Left forelimb (tissue), 1 donor: ENCODE measurements around the gene TEX44.

Experiments
- DNase-seq: peaks from one replicate; pipeline ENCODE4 v3.0.0-alpha.2; 2018; ENCODE audit warnings: low spot score

TEX44 gene

DNA sequence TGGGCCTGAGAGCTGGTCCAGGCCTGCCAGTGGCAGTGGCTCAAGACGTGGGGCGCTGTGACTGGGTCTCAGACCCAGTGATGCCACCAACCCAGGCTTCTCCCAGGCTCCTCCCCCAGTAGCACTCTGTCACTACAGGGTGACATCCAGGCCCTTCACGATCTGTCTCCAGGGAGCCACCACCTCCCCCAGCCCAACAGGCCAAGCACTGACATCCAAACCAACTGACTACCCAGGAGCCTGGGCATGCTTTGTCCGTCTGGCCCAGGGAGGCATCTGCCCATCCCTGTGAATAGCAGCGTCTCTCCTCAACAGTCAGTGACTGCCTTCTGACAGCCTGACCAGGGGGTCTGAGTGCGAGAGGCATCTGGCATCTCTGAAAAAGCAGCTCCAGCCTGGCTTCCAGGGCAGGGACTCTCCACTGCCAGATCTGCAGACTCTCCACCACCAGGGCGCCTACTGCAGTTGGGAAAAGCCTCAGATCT lies 13.0 kb downstream of the TEX44 start:
- peak; percentile 69 for DNase-seq

DNA sequence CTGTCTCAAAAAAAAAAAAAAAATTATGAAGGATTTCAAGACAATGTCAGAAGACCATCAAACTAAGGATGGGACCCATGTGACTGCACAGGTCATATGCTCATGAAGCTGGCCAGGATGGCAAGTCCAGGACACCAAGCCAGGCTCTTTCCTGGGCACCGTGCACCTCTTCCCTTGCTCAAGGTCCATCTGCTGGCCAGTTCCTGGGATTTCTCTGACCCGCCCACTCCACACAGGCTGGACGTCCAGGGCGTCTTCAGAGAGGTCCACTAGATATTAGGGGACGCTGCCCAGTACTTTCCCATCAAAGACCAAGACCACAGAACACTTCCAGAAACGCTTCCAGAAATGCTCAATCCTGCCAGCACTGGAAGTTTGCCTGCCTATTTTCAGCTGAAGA lies 14.3 kb downstream of the TEX44 start:
- no peak for DNase-seq

DNA sequence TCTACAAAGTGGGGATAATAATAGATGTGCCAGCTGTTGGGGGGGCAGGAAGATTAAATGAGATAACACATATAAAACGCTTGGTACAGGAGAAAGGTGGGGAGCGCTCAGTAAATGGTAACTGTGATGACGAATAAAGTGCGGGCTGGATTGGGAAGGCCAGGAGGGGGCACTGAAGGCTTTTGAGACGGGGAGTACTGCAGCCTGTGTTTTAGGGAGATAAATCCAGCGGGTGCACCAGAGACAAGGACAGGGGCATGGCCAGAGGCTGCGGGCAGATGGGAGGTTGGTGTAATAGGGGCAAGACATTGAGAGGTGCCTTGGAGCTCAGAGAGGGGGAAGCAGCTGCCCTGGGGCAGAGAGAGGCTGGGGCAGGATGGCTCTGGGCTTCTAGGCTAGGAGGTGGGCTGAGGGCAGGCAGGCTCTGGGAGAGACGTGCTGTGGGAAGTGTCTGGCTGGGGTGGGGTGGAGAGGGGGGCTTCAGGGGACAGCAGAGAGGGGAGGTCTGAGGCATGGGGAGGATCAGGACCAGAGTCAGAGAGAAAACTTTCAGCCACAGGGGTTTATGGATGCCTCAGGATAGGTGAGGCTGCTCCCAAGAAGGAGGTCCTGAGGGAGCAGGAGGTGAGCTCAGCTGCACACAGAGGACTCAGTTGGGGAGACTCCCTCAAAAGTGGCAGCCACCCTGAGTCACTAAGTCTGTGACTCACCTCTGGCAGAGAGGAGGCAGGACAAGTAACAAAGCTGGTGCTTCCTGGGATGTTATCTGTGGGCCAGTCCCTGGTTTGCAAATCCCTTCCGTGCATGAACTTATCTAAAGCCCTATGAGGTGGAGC lies 18.8 kb downstream of the TEX44 start:
- no peak for DNase-seq

GRCh38 chr2:231612109-231612455 lies 19.4 kb downstream of the TEX44 start:
- no peak for DNase-seq

GRCh38 chr2:231612456-231613330 lies 20.0 kb downstream of the TEX44 start:
- peak; percentile 94 for DNase-seq

DNA sequence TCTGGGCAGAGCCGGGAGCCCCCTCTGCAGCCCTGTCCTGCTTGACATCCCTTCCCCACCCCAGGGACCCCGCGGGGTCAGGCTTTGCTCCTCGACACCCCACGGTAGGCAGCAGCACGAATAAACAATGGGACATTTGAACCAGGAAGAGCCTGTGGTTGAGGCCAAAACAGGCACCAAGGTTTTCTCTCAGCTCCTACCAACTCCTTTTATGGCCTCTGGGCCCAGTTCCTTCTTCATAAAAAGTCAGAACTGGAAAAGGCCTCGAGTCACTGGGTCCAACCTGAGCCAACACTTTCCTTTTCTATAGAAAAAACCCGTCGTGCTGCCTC lies 20.6 kb downstream of the TEX44 start:
- no peak for DNase-seq

DNA sequence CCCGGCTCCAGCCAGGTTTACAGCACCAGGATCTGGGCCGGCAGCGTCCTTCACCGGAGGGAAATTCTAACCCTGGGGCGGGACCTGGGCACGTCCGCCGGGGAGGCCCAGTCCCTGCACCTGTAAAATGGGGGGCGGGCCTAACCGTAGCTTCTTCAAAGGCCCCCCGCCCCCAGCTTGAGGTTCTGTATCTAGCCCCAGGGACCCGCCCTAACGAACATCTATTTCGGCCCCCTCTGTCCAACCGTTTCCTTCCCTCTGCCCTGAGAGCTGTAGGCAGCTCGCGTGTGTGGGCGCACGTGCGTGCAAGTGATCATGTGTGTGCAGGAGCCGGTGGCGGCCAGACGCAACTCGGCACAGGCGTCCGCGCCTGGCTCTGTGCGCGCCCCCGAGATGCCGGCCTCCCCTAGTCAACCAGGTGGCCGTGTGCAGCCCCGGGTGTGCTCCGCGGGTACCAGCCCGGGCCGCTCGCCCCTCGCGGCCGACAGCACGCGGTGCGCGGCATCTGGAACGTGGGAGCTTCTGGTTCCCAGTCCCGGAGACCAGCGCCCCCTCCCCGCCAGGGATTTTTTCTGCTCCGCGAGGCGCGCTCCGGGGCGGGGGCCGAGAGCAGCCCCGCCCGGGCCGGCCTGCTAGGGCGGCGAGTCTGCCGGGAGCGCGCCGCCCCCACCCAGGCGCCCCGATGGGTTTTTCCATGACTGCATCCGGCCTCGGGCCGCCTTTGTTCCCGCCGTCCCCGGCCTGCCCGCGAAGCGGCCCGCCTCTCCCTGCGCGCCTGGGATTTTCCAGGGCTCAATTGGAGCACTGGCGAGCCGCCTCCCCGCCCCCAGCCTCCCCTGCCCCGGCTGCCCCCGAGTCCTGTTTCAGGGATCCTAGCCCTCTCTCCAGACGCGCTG lies 21.2 kb downstream of the TEX44 start:
- DNase-seq, result peak; percentile 92

DNA sequence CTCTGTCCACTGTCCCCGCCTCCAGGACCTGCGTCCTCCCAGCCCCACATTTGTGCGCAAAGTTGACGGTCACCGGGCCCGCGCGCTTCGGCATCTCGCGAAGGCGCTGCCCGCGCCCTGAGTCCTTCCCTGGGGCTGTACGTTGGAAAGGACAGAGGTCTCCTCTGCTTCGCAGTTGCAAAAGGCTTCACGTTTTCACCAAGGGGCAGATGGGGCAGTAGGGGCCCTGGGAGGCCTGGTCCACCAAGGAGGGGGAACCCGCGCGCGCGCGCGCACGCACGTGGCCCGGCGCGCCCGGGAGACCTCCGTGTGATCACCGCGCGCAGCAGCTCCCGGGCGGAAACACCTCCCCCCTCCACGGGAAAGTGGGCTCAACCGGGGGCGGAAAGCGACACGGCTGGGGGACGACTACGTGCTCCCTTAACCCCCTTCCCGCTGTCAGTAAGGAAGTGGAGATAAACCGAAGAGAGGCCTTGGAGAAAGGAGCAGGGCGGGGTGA lies 21.9 kb downstream of the TEX44 start:
- no peak for DNase-seq

- DNase-seq, result peak; percentile 75
Measured at GRCh38 chr2:231615058-231615671, 22.5 kb downstream of the TEX44 start.

DNA sequence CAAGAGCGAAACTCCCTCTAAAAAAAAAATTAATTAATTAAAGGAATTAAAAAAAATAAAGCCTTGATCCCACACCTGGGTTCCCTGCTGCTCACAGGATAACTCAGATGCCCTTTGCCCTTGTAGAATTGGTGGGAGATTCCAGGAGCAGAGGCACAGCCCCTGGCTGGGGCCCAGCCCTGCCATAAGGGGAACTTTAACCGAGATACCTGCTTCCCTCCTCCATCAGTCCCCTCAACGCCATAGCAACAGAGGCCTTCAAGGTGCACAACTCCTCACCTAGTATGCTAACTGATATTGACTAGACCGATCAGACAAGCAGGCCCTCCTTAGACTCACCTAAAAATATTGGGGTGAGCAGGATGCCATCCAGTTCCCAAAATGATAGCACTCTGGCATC lies 23.6 kb downstream of the TEX44 start:
- no peak for DNase-seq

DNA sequence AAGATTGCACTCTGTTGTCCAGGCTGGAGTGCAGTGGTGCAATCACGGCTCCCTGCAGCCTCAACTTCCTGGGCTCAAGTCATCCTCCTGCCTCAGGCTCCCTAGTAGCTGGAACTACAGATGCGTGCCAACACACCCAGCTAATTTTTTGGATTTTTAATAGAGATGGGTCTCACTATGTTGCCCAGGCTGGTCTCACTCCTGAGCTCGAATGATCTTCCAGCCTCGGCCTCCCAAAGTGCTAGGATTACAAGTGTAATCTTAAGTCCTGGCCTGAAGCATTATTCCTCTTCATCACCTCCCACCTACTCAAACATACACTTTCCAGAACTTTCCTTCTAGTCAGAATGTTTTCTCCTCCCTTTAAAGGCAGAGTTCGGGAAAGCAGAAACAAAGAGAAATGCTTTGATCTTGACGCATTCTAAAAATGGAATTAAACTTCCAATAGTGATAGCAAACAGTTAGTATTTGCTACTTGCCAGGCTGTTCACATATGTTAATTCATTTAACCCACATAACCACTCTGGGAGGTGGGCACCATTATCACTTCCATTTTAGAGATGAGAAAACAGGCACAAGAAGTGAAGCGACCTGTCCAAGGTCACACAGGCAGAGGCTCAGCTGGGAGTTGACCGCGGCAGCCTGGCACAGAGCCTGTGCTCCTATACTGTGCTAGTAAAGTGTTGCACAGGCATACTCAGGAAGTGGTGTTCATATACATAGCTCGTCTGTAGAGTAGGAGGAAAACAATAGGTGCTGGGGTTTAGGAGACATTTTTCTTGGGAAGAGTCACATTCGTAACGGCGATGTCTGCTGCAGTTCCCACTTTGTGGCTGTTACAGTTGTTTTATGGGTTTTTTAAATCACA lies 24.6 kb downstream of the TEX44 start:
- no peak for DNase-seq

- DNase-seq, result peak; percentile 80
Measured at GRCh38 chr2:231621051-231621879, 28.6 kb downstream of the TEX44 start.

DNA sequence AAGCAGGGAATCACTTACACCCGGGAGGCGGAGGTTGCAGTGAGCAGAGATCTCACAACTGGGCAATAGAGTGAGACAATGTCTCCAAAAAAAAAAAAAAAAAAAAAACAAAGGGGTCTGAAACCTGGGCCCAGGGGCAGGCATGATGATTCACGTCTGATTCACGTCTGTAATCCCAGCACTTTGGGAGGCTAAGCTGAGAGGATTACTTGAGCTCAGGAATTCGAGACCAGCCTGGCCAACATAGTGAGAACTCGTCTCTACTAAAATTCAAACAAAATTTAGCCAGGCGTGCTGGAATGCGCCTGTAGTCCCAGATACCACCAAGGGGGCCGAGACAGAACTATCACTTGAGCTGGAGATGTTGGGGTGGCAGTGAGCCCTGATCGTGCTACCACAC lies 30.3 kb downstream of the TEX44 start:
- DNase-seq, result no peak

DNA sequence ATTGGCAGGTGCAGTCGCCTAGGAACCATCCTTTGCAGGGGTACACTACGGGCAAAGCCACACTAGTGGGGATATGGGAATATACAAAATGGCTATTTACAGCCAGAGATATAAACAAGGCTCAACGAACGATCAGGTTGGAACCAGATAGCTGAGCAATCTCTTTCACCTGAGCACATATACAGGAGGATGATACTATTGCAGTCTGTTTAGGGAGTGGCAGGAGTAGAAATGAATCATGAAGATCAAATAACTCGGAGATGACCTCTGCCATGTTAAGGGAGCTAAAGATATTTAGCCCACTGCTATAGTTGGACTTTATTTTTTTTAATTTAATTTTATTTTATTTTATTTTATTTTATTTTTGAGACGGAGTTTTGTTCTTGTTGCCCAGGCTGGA lies 33.8 kb downstream of the TEX44 start:
- no peak for DNase-seq

DNA sequence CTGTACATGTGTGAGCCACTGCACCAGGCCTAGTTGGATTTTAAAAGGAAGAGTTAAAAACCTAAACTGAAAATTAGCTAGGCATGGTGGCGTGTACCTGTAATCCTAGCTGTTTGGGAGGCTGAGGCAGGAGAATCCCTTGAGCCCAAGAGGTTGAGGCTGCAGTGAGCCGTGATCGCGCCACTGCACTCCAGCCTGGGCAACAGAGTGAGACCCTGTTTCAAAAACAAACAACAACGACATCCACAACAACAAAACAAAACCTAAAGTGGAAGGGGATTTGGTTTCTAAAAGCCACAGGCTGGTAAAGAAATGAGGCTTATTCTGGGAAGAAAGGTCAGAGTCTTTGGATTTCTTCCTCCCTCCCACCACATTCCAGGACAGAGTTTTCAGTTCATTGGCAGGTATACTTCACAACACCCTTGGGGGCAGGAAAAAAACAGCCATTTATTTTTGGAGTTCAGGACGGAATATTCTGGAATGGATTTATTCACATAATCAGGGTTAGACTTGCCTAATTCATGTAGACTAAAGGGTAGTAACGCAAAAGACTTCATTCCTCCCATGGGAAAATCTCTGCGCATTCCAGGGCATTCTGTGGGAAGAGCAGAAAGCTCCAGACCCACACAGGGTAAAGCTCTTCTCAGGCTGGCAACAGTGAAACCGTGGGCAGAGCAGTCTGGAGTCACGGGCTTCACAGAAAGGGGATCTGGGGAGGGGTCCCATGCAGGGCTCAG lies 34.9 kb downstream of the TEX44 start:
- no peak for DNase-seq

- no peak for DNase-seq
Measured at GRCh38 chr2:231632559-231633142, 40.0 kb downstream of the TEX44 start.

DNA sequence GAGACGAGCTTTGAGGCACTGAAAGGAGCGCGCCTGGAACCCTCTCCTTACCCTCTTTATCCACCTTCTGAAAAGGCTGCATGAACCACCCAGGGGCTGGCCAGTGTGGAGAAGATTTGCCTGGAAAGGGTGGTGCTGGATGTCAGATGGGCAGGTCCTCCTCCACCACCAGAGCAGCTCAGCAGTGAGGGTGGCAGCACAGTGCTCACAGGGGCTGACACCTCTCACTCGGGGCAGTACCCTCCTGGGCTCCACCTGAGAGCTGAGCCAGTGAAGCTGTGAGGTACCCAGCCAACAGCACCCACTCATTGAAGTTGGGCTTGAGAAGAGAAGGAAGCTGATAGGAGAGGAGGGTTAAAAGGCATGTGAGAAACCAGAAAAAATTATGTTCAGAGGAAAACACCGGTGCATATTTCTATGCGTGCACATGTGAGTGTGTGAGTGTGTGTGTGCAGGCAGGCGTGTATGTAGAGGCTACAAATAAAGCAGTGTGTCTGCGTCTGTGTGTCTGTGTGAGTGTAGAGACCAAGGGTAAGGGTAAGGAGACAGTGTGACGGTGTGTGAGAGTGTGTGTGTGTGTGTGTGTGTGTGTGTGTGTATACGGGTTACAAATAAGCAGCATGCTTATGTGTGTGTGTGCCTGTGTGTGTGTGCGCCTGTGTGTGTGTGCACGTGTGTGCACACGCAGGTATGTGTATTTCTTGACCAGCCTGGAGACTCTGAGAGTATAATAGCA lies 40.7 kb downstream of the TEX44 start:
- DNase-seq, result no peak

GRCh38 chr2:231634412-231634811 lies 41.7 kb downstream of the TEX44 start:
- DNase-seq, result no peak
